Panc1 (cell line): ENCODE measurements around the gene MIOX.

Experiments used
- CTCF ChIP-seq: fragments of 450-650 bp; IDR thresholded peaks from 2 replicates; pipeline ENCODE4 v1.5.1; 2017; ENCODE audit warnings: mild to moderate bottlenecking
- POLR2AphosphoS5 ChIP-seq: IDR thresholded peaks from 2 replicates; pipeline ENCODE4 v1.6.1; 2012; ENCODE audit warnings: mild to moderate bottlenecking, low read depth, low read length, moderate library complexity
- REST ChIP-seq, 2 experiments: IDR thresholded peaks; 2 replicates each; pipeline ENCODE4 v1.6.1; 2011 to 2012; ENCODE audit warnings: low read depth in 2 of 2, control low read depth in 1 of 2, low read length in 1 of 2, mild to moderate bottlenecking in 1 of 2, moderate library complexity in 1 of 2; ENCODE audit not compliant: insufficient read depth in 1 of 2

DNA sequence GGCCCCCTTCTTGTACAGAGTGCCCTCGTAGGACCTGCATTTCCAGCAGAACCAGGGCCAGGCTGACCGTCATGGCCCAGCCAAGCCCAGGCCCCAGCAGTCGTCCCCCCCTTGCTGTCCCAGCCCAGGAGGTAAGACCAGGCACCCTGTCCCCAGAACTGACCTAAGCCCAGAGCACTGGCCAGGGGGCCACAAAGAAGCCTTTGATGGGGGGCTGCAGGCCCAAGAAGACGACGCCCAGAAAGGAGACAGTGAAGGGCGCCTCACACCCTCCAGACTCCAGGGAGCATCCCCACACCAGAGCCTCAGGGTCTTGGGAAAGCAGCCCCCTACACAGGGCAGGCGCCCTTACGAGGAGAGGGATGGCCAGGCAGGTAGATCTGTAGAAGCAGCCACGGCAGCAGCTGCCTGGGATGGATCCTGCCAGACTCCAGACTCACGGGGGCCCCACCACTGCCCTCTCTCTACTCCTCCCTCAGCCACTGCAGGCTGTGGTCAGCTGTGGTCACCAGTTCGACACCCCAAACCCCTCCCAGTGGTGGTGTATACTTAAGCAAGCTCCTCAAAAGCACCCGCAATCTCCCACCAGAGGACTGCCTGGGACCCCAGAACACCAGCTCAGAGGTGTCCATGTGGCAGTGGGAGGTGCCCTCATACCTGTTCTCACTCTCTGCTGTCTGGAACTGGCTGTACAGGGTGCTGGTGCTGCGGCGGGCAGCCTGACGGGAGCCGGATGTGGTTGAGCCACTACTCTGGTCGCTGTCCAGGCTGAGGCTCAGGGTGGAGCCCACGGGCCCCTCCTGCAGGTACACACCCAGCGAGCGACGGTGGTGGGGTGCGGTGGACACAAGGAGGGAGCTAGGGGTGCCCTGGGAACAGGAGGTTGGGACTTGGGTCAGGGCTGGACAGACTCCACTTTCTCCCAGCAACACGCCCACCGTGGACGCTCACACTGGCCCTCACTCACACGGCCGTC, 38.8 kb upstream of the MIOX start:
- TF ChIP-seq POLR2AphosphoS5 (no peak; the same call in 1 of the 2 replicates), CTCF (no peak), REST (IDR thresholded peaks at IDR 0.05; ENCODE audit: insufficient read depth in 1 of 2, low read depth in 2 of 2, low read length in 1 of 2) (no peak)
